ENCODE data around the gene LPP.
A peak's percentile ranks its signal among the peaks of the same experiment; 100 is the strongest.

DNA sequence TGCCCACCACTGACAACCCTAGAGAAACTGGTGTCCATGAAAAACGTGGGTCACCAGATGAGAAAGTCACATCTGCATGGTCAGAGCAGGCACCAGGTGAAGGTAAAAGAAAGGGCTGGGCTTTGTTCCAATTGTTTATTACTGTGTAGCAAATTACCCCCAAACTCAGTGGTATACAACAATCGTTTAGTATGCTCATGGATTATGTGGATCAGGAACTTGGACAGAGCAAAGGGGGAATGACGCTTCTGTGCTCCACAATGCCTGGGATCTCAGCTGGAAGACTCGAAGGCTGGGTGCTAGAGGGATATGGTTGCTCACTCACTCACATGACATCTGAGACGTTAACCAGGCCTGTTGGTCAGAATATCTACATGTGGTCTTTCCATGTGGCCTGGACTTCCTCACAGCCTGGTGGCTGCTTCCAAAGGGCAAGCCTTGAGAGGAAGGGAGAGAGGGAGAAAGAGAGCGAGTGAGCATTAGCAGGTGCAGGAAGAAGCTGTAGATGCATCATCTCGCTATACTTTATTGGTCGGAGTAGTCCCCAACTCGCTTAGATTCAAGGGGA lies 44.9 kb downstream of the LPP start:
- TF ChIP-seq POLR2A (IDR thresholded peaks at IDR 0.05): no peak
- TF ChIP-seq, protein P1, sequence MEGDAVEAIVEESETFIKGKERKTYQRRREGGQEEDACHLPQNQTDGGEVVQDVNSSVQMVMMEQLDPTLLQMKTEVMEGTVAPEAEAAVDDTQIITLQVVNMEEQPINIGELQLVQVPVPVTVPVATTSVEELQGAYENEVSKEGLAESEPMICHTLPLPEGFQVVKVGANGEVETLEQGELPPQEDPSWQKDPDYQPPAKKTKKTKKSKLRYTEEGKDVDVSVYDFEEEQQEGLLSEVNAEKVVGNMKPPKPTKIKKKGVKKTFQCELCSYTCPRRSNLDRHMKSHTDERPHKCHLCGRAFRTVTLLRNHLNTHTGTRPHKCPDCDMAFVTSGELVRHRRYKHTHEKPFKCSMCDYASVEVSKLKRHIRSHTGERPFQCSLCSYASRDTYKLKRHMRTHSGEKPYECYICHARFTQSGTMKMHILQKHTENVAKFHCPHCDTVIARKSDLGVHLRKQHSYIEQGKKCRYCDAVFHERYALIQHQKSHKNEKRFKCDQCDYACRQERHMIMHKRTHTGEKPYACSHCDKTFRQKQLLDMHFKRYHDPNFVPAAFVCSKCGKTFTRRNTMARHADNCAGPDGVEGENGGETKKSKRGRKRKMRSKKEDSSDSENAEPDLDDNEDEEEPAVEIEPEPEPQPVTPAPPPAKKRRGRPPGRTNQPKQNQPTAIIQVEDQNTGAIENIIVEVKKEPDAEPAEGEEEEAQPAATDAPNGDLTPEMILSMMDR (IDR thresholded peaks at IDR 0.05): no peak
- peak; percentile 88 for TF ChIP-seq EP300 (IDR thresholded peaks at IDR 0.05; ENCODE audit: low read depth)
- TF ChIP-seq POLR2AphosphoS5 (IDR thresholded peaks at IDR 0.05): peak; percentile 88 to 96 (median 88)
